ENCODE measurements around the gene SOWAHA. TPM values are rescaled to one million over a fixed set of nuclear protein-coding genes. Genes with fewer than 3 reads are reported as not detected.

The SOWAHA gene
- total and polyA plus RNA-seq, 10 of the 15 experiments (the other 5 are each of a cell fraction or from before 2014, with no cell fraction given): 0.02 to 0.37 (median 0.05) TPM; not detected in 4

GRCh38 chr5:132807163-132807838 lies 5.8 kb upstream of the SOWAHA start (continued):
- TF ChIP-seq EP300 (IDR thresholded peaks at IDR 0.05; ENCODE audit: borderline replicate concordance in 1 of 2, control insufficient read depth in 1 of 2, low read depth in 2 of 2, low read length in 2 of 2): peak; percentile 17 to 59; a peak in 2 of 4 replicates
- 0 out of 2 replicates have a peak, but pooled peaks have one; percentile 24 for TF ChIP-seq DPF2 (IDR thresholded peaks at IDR 0.05)
- TF ChIP-seq E2F4 (IDR thresholded peaks at IDR 0.05; ENCODE audit: low read depth, low read length): no peak
- TF ChIP-seq ZNF217 (IDR thresholded peaks at IDR 0.05): no peak
- no peak for TF ChIP-seq SMAD5 (IDR thresholded peaks at IDR 0.05; ENCODE audit: low read depth)
- no peak for TF ChIP-seq PAX5 (IDR thresholded peaks at IDR 0.05; ENCODE audit: borderline replicate concordance, low read depth, low read length)
- no peak for TF ChIP-seq HSF1 (IDR thresholded peaks at IDR 0.05; ENCODE audit: low read depth, low read length)
- TF ChIP-seq TBL1XR1 (IDR thresholded peaks at IDR 0.05; ENCODE audit: low read depth, low read length): no peak
- TF ChIP-seq KLF5 (IDR thresholded peaks at IDR 0.05; ENCODE audit: partially characterized antibody): no peak
- TF ChIP-seq ESRRA (IDR thresholded peaks at IDR 0.05; ENCODE audit: low read length): no peak
- no peak for TF ChIP-seq SRF (IDR thresholded peaks at IDR 0.05; ENCODE audit: low read depth in 2 of 2, low read length in 2 of 2)
- TF ChIP-seq CEBPB (IDR thresholded peaks at IDR 0.05; ENCODE audit: borderline replicate concordance in 1 of 2, low read depth in 2 of 2, low read length in 2 of 2): no peak
- no peak for TF ChIP-seq E4F1 (IDR thresholded peaks at IDR 0.05; ENCODE audit: borderline replicate concordance, partially characterized antibody)
- no peak for TF ChIP-seq EED (IDR thresholded peaks at IDR 0.05; ENCODE audit: low read depth)
- no peak for TF ChIP-seq USF1 (IDR thresholded peaks at IDR 0.05; ENCODE audit: borderline replicate concordance, extremely low read length, insufficient read depth, low read depth, low read length)
- TF ChIP-seq BRCA1 (IDR thresholded peaks at IDR 0.05; ENCODE audit: low read depth, low read length): no peak
- TF ChIP-seq CREM (IDR thresholded peaks at IDR 0.05; ENCODE audit: low read depth): no peak
- peak; percentile 33; the same call in 1 of the 2 replicates for TF ChIP-seq SMC3 (IDR thresholded peaks at IDR 0.05; ENCODE audit: borderline replicate concordance, low read length)
- TF ChIP-seq POLR2AphosphoS2 (IDR thresholded peaks at IDR 0.05; ENCODE audit: low read depth, low read length): no peak
- TF ChIP-seq IRF3 (IDR thresholded peaks at IDR 0.05): no peak
- TF ChIP-seq NFYB (IDR thresholded peaks at IDR 0.05; ENCODE audit: insufficient read depth, low read depth, low read length): no peak
- 0 out of 2 replicates have a peak, but pooled peaks have one; percentile 70 for TF ChIP-seq YBX1 (IDR thresholded peaks at IDR 0.05)
- TF ChIP-seq POLR2A (IDR thresholded peaks at IDR 0.05; ENCODE audit: low read depth, low read length): no peak
- no peak for TF ChIP-seq MAX (IDR thresholded peaks at IDR 0.05; ENCODE audit: low read depth, low read length)

Measured in GM12878 (cell line).